Measurements from ENCODE around the gene PNP.

PNP gene

DNA sequence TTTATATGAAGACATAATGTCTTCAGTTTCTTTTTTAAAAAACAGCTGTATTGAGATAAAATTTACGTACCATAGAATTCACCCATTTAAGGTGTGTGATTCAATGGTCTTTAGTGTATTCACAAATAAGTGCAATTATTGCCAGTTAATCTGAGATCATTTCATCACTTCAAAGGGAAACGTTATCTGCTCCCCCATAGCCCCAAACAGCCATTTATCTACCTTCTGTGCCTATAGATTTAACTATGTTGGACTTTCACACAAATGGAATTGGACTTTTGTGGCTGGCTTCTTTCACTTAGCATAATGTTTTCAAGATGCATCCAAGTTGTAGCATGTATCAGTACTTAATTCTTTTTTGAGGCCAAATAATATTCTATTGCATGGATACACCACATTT, 9.7 kb downstream of the PNP start:
- Histone ChIP-seq H3K27ac (ENCODE audit: low read length) (no peak overlapping the region), H3K9ac (ENCODE audit: low read length) (no peak overlapping the region)

DNA sequence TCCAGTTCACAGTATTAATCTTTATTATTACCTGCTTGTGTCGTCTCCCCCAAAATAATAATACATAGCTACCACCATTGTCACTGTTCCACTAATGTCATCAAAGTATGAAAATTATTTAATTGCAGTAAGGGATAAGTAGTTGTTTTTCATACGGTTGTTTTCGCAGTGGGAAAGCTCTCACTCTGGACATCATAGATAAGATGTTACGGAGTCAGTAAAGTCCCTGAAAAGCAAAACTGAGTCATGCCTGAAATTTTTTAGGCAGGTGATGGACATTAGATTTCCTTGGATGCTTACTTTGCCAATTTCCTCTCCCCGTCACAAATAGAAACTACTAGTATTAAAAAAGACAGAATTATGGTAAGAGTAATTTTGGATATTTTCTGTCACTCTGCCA, 13.2 kb downstream of the PNP start:
- Histone ChIP-seq H3K9me3 (replicated peaks; ENCODE audit: insufficient read depth, low read length) (no peaks in the 10 kb centered on the region), H3F3A (ENCODE audit: insufficient read depth, low read length) (no peaks in the 10 kb centered on the region), H3K4me3 (ENCODE audit: low read length) (no peak overlapping the region), H3K27ac (ENCODE audit: low read length) (no peak overlapping the region), H3K9me2 (replicated peaks; ENCODE audit: insufficient read depth, low read length) (no peaks in the 10 kb centered on the region), H3K4me2 (ENCODE audit: low read depth, low read length) (no peak overlapping the region), H2AFZ (ENCODE audit: low read length) (no peak overlapping the region), H3K9ac (ENCODE audit: low read length) (no peak overlapping the region), H3K79me2 (ENCODE audit: low read length) (no peaks in the 10 kb centered on the region), H4K20me1 (ENCODE audit: insufficient read depth, low read length) (no peaks in the 10 kb centered on the region), H3K36me3 (replicated peaks; ENCODE audit: insufficient read depth, low read length) (no peaks in the 10 kb centered on the region), H3K27me3 (replicated peaks; ENCODE audit: insufficient read depth, low read length) (no peaks in the 10 kb centered on the region), H3K4me1 (ENCODE audit: low read length) (no peaks in the 10 kb centered on the region)
- TF ChIP-seq EZH2phosphoT487 (IDR thresholded peaks at IDR 0.05; ENCODE audit: low read length) = no peak
- no peak for TF ChIP-seq EZH2 (optimal IDR thresholded peaks at IDR 0.05; ENCODE audit: low read depth, low read length)
- TF ChIP-seq, protein P1, sequence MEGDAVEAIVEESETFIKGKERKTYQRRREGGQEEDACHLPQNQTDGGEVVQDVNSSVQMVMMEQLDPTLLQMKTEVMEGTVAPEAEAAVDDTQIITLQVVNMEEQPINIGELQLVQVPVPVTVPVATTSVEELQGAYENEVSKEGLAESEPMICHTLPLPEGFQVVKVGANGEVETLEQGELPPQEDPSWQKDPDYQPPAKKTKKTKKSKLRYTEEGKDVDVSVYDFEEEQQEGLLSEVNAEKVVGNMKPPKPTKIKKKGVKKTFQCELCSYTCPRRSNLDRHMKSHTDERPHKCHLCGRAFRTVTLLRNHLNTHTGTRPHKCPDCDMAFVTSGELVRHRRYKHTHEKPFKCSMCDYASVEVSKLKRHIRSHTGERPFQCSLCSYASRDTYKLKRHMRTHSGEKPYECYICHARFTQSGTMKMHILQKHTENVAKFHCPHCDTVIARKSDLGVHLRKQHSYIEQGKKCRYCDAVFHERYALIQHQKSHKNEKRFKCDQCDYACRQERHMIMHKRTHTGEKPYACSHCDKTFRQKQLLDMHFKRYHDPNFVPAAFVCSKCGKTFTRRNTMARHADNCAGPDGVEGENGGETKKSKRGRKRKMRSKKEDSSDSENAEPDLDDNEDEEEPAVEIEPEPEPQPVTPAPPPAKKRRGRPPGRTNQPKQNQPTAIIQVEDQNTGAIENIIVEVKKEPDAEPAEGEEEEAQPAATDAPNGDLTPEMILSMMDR (IDR thresholded peaks at IDR 0.05; ENCODE audit: low read length) = no peak
- no peak for DNase-seq

More for the DNA sequence above, 9.7 kb downstream of the PNP start:
- no peak for DNase-seq
- H3K4me1 ChIP-seq (ENCODE audit: low read length) = no peaks in the 10 kb centered on the region
- no peaks in the 10 kb centered on the region; the same call in 1 of the 2 replicates for H3K36me3 ChIP-seq (replicated peaks; ENCODE audit: insufficient read depth, low read length)
- no peaks in the 10 kb centered on the region for H3K9me2 ChIP-seq (replicated peaks; ENCODE audit: insufficient read depth, low read length)
- no peaks in the 10 kb centered on the region for H3K27me3 ChIP-seq (replicated peaks; ENCODE audit: insufficient read depth, low read length)
- no peaks in the 10 kb centered on the region; the same call in 1 of the 2 replicates for H3K79me2 ChIP-seq (ENCODE audit: low read length)
- H2AFZ ChIP-seq (ENCODE audit: low read length) = no peak overlapping the region
- H3F3A ChIP-seq (ENCODE audit: insufficient read depth, low read length) = no peaks in the 10 kb centered on the region
- H3K9me3 ChIP-seq (replicated peaks; ENCODE audit: insufficient read depth, low read length) = no peaks in the 10 kb centered on the region
- TF ChIP-seq, protein P1 (IDR thresholded peaks at IDR 0.05; ENCODE audit: low read length) = no peak
- no peak for TF ChIP-seq EZH2phosphoT487 (IDR thresholded peaks at IDR 0.05; ENCODE audit: low read length)
- TF ChIP-seq EZH2 (optimal IDR thresholded peaks at IDR 0.05; ENCODE audit: low read depth, low read length) = no peak
- H3K4me2 ChIP-seq (ENCODE audit: low read depth, low read length) = no peak overlapping the region
- no peak overlapping the region for H3K4me3 ChIP-seq (ENCODE audit: low read length)
- no peaks in the 10 kb centered on the region for H4K20me1 ChIP-seq (ENCODE audit: insufficient read depth, low read length)

GRCh38 chr14:20485900-20486299, 16.7 kb downstream of the PNP start:
- no peak for DNase-seq
- Histone ChIP-seq H3K4me3 (ENCODE audit: low read length) (no peak overlapping the region), H2AFZ (ENCODE audit: low read length) (no peak overlapping the region)

More at GRCh38 chr14:20485900-20486299, 16.7 kb downstream of the PNP start:
- Histone ChIP-seq H3K4me2 (ENCODE audit: low read depth, low read length) (no peak overlapping the region), H3F3A (ENCODE audit: insufficient read depth, low read length) (no peaks in the 10 kb centered on the region; the same call in 1 of the 2 replicates), H3K9me3 (replicated peaks; ENCODE audit: insufficient read depth, low read length) (no peaks in the 10 kb centered on the region), H3K36me3 (replicated peaks; ENCODE audit: insufficient read depth, low read length) (no peaks in the 10 kb centered on the region), H4K20me1 (ENCODE audit: insufficient read depth, low read length) (no peaks in the 10 kb centered on the region), H3K9me2 (replicated peaks; ENCODE audit: insufficient read depth, low read length) (no peaks in the 10 kb centered on the region), H3K27ac (ENCODE audit: low read length) (no peak overlapping the region), H3K27me3 (replicated peaks; ENCODE audit: insufficient read depth, low read length) (no peaks in the 10 kb centered on the region), H3K9ac (ENCODE audit: low read length) (no peak overlapping the region), H3K79me2 (ENCODE audit: low read length) (no peaks in the 10 kb centered on the region), H3K4me1 (ENCODE audit: low read length) (0 out of 2 replicates have a peak, but pooled peaks cover 9% of the 10 kb centered on the region)
- no peak for TF ChIP-seq EZH2phosphoT487 (IDR thresholded peaks at IDR 0.05; ENCODE audit: low read length)
- TF ChIP-seq, protein P1 (IDR thresholded peaks at IDR 0.05; ENCODE audit: low read length) = no peak
- no peak for TF ChIP-seq EZH2 (optimal IDR thresholded peaks at IDR 0.05; ENCODE audit: low read depth, low read length)

All from MM.1S (cell line).